T-helper 2 cell (primary cell): Measurements from ENCODE around the gene LHFPL5.

Source experiments
- DNase-seq, 5 experiments: peaks; one replicate each; pipeline versions ENCODE4 v3.0.0 to v3.0.0-alpha.2; 2012 to 2022
- total RNA-seq, 2 donors: gene quantifications; one replicate each; lab custom pipeline; 2026; lab: John Stamatoyannopoulos, UW

LHFPL5 gene
- total RNA-seq, result 0 reads per million in 2 donors

DNA sequence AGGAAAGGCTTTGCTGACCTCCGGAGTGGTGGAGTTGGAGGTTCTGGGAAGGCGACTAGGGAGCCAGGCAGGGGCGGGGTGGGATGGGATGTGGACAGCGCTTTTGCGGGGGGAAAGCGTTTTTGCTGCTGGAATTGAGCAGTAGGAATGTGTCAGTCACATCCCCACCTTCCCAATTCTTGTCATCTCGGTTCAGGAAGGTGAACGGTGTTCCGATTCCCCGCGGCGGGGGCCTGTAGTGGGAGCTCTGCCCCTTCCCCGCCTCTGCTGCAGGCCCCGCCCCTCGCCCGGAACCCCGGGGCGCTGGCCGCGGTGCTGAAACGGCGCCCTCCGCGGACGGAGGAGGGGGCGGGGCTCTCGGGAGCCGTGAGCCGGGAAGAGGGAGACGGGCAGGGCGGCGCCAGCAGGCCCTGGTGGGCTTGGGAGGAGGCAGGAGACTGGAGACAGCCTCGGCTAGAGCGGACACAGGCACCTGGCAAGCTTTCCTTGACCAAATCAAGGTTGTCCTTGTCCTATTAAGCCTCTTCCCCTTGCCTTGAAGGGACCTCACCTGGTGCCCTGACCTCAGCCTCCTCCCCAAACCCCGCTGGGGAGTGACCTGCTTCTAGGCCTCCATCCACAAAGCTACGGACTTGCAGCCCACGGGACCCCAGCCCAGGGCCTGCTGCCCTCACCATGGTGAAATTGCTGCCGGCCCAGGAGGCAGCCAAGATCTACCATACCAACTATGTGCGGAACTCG is at the start of gene LHFPL5:
LHFPL5 (plus strand) TSS at position 357 of the 741 bp plus-strand sequence; CDS start at position 676, 319 bp downstream.
- DNase-seq, result peak in 4 of 5 experiments; percentile 10 to 46 (median 24)

DNA sequence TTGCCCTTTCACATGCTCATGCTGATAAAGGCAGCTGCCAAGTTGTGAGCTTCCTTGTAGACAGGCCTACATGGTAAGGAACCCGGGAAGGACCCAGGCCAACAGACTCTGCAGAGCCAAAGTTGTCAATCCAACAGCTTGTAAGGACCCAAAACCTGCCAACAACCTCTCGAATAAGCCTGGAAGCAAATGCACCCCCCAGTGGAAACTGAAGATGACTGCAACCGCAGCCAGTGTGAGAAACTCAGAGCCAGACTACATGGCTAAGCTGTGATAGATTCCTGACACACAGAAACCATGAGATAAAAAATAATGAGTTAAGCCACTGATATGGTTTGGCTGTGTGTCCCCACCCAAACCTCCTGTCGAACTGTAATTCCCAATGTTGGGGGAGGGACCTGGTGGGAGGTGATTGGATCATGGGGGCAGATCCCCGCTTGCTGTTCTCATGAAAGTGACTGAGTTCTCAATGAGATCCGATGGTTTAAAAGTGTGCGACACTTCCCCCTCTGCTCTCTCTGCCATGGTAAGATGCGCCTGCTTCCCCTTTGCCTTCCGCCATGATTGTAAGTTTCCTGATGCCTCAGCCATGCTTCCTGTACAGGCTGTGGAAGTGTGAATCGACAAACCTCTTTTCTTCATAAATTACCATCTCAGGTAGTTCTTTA is 47.6 kb upstream of the LHFPL5 start:
- DNase-seq, result peak in 1 of 5 experiments; percentile 37

DNA sequence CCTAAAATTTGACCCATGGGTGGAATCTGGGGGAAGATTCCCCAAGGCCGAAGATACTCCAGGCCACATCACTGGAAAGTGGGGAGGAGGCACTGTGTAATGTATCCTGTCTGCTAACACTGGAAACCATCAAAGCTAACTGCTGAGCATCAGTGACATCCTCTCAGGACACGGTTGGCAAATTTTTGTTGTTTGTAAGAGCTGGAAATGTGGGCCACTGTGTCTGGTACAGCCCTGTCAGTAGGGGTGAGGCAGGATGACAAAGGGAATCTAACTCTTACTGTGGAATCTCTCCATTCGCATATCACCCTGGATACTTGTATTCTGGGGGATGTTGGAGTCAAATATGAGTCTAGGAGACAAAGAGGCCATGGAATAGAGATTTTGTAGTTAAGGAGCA is 45.7 kb upstream of the LHFPL5 start:
- DNase-seq, result no peak

DNA sequence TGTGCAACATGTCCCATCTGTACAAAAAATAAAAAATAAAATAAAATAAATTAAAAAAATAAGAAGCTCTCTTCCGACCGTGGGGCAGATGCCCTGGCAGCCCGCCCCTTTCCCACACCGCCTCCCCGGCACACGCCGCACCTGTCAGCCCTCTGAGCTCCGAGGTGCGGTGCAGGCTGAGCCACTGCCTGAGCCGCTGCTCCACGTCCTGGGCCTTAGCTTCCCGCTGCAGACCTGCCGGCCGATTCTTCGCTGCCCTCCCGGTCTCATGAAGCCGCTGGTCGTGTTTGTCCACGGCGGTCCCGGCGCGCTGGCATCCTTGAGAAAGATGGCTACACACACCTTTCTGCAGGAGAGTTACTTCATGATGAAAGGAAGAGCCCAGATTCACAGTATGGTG is 39.4 kb upstream of the LHFPL5 start:
- no peak for DNase-seq

DNA sequence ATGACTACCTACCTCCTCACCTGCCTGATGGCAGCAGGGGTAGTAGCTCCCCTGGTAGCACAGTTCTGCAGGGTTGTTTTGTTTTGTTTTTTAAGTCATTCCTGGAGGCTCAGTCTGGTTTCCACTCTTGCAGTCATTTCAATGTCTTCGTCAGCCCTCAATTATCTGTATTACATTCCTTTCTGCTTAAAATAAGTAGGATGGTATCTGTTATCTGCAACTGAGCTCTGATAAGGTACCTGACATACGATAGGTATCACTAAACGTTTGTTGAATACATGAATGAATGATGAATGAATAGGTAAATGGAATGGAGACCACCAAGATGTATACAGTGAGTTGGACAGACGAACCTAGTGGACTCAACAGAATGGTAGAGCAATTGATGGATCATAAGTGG is 35.9 kb upstream of the LHFPL5 start:
- DNase-seq, result no peak

DNA sequence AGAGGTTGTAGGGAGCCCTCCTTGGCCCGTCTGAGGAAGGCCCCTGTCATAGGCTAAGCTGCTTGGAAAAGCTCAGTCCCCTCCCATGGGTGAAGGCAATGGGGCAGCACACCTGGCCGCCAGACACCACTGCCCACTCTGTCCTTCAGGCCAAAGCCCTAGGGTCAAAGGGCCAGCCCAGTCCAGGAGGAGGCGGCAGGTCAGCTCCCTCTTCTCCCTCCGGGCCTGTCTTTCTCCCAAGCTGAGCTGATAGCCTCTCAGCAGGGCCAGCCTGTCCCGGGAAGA is 33.9 kb upstream of the LHFPL5 start:
- no peak for DNase-seq

DNA sequence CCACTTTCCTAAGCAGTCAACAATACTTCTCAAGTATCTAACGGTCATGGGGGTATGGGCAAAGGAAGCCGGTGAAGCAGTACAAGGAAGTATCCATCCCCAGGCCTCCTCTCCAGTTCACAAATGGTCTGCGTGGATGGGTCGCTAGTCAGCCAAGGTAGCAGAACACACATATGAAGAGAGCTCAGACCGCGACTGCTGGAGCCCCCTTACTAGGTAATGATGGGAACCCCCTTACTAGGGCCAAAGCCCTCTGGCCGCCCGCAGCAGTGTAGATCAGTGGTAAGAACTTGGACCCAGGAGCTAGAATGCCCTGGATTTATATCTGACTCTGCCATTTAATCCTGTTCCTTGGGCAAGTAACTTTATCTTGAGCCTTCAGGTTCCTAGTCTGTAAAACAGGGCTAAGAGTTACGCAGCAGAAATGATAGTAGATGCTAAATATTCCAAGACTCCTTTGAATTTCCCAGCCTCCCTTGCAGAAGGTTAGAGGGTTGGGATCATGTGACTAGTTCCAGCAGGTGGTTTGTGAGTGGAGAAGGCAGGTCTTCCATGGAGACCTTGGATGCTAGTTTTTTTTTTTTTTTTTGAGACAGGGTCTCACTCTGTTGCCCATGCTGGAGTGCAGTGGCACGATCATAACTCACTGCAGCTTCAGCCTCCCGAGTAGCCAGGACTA is 30.9 kb upstream of the LHFPL5 start:
- no peak for DNase-seq

DNA sequence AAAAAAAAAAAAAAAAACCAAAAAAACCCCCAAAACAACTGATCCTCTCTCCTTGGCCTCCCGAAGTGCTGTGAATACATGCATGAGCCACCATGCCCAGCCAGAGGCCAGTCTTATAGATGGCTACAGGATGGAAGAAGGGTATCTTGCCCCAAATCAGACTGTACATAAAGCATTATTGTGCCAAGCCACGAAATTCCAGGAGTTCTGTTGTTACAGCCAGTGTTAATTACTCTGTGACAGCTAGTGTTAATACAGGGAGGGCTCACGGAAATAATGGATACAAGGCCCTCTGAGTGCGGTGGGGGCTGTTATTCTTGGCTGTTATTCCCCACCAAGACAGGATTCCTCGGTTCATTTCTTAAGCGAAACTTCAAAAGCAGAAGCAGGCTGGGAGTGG is 30.1 kb upstream of the LHFPL5 start:
- DNase-seq, result no peak

DNA sequence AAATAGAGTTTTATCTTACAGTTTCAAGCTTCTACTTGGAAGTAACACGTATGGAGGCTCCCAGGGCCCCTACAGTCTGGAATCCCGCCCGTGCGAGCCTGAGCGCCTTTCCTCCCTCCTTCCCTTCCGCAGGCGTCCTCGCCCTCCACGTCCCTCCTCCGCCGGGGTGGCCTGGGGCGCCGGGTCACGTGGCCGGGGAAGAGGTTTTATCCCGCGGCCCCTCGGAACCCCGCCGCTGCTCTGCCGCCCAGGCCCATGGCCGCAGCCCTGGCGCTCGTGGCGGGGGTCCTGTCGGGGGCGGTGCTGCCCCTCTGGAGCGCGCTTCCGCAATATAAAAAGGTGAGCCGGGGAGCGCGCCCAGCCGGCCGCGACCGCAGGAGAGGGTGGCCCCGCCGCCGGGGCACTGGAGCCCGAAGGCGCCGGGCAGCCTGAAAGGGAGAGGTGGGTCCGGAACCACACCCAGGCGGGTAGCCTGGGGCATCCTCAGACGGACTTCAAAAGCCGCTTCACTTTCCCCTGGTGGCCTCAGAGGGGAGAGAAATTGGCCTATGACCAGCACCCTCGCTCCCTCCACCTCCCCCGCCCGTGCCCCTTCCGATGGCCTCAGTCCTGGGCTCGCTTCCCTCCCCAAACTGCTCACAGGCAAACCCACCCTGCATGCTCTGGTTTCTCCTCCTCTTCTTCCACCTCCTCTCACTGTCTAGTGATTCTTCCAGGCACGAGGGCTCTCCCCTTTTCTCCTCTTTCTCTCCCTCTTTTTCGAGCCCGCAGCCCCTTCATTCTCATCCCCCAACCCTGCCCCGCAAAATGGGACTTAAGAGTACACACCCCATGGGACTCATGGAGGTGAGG is 28.6 kb upstream of the LHFPL5 start, which contains the start of gene CLPSL2:
CLPSL2 (plus strand) TSS at position 235 of the 852 bp plus-strand sequence; CDS start at position 256, 21 bp downstream.
- no peak for DNase-seq

DNA sequence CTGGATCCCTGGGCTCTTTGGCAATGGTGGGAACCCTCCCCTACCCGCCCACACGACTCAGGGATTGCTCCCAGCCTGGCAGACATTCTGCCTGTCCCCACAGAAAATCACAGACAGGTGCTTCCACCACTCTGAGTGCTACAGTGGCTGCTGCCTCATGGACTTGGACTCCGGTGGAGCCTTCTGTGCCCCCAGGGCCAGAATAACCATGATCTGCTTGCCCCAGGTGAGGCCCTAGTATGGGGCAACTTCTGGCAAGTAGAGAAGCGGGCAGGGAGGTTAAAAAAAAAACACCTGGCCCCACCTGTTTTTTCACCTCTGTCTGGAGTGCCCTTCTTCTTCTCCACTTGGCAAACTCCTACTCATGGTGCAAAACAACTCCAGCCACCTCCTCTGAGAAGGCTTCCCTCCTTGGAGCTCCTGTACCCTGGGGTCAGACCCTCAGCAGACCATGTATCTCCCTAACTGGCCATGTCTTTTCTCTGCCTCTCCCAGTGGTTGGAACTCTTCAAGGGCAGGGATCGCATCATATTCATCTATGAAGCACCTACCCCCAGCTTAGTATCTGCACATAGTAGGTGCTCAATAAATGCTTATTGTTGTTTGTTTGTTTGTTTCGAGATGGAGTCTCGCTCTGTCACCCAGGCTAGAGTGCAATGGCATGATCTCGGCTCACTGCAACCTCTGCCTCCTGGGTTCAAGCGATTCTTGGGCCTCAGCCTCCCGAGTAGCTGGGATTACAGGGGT is 27.6 kb upstream of the LHFPL5 start:
- no peak for DNase-seq

DNA sequence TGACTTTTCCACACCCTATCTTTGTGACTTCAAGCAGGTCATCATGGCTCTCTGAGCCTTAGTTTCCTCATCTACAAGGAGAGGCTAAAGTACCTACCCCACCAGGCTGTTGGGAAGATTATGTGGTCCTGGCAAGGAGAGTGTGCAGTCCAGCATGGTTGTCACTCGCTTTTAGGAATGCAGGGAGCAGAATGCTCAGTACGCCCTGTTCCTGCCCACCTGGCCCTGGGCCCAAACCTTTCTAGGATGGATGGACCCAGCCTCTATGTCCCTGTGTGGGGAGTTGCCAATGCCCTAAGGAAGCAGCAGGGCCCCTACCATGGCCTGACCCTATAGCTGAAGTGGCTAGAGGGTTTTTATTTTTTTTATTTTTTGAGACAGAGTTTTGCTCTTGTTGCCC is 26.7 kb upstream of the LHFPL5 start:
- DNase-seq, result no peak

DNA sequence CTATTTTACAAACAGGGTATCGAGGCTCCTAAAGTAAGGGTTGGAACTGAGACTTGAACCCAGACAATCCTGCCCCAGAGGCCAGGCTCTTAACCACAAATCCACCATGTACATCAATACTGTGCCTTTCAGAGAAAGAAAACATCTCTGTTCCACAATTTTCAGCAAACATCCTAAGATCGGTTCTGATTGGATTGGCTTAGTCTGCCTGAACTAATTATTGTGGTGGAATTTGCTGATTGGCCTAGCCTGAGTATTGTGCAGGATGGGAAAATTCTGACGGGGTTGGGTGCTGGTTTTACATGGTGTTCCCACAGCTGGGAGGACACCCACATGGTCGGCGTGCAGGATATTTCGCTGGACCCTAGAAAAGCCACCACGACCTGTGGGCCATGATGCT is 24.4 kb upstream of the LHFPL5 start, which contains the start of gene CLPSL1:
CLPSL1 (plus strand) TSS at position 301 of the 400 bp plus-strand sequence; CDS start at position 393, 92 bp downstream.
- DNase-seq, result no peak

DNA sequence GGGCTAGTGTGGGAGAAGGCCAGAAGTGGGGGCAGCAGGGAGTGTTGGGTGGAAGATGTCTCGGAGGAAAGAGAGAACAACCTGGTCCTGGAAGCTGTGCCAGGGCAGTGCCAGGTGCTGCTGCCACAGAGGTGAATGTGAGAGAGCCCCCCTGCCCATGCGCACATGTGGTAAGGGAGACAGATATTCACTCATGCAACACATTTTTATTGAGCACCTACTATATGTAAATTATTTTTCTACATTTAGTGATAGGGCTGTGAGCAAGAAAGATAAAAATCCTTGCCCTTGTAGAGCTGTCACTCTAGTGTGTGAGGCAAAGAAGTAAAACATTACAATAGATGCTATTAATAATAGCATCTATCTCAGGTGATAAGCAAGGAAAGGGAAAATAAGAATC is 23.9 kb upstream of the LHFPL5 start:
- DNase-seq, result no peak

DNA sequence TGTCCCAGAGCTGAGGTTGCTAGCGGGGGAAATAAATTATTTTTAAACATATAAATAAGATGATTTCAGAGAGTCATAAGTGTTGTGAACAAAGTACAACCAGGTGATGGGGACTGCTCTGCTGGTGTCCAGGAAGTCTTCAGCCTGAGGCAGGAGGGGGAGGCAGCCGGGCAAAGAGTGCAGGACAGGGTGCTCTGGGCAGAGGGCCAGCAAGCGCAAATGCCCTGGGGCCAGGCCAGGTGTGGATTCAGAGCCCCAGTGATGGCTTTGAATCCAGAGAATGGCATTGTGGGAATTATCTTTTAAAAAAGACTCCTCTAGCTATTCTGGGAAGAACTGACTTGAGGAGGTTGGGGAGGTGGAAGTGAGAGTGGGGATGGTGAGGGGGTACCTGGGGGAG is 22.7 kb upstream of the LHFPL5 start:
- no peak for DNase-seq

DNA sequence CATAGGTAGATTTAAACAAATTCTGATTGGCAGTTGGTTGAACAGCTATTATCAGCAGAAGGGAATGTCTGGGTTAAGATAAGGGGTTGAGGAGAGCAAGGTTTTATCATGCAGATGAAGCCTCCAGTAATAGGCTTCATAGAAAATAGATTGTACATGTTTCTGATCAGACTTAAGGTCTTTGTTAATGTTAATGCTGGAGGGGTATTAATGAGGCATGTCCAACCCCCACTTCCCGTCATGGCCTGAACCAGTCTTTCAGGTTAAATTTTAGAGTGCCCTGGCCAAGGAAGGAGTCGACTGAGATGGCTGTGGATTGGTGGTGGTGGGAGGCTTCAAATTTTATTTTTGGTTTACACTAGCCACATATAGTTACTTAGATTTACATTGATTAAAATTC is 21.0 kb upstream of the LHFPL5 start:
- DNase-seq, result no peak

DNA sequence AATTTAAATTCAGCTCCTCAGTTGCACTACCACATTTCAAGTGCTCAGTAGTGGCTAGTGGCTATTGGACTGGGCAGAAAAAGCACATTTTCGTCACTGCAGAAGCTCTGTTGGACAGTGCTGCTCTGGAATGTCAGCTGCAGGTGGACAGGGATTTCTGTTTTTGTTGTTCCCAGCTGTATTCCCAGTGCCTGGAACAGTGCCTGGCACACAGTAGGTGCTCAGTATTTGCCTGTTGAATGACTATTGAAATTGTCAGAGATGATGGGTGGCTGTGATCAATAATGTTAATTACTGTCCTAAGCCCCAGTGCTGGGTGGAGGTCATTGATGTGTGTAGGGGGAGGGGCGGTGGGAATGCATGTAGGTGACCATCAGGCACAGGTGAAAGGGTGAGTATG is 18.9 kb upstream of the LHFPL5 start:
- no peak for DNase-seq

DNA sequence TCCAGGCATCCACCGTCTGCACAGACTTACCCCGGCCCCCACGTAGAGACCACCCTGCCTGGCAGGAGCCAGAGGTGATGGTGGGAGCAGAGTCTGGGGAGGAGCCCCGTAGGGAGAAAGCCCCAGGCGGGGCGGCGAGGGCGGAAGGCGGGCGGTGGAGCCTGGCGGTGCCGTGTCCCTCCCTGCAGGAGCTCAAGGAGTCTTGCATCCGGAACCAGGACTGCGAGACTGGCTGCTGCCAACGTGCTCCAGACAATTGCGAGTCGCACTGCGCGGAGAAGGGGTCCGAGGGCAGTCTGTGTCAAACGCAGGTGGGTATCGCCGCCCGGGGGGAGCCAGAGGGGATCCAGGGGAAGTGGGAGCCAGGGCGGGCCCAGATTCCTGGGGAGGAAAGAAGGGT is 18.3 kb upstream of the LHFPL5 start:
- DNase-seq, result no peak

DNA sequence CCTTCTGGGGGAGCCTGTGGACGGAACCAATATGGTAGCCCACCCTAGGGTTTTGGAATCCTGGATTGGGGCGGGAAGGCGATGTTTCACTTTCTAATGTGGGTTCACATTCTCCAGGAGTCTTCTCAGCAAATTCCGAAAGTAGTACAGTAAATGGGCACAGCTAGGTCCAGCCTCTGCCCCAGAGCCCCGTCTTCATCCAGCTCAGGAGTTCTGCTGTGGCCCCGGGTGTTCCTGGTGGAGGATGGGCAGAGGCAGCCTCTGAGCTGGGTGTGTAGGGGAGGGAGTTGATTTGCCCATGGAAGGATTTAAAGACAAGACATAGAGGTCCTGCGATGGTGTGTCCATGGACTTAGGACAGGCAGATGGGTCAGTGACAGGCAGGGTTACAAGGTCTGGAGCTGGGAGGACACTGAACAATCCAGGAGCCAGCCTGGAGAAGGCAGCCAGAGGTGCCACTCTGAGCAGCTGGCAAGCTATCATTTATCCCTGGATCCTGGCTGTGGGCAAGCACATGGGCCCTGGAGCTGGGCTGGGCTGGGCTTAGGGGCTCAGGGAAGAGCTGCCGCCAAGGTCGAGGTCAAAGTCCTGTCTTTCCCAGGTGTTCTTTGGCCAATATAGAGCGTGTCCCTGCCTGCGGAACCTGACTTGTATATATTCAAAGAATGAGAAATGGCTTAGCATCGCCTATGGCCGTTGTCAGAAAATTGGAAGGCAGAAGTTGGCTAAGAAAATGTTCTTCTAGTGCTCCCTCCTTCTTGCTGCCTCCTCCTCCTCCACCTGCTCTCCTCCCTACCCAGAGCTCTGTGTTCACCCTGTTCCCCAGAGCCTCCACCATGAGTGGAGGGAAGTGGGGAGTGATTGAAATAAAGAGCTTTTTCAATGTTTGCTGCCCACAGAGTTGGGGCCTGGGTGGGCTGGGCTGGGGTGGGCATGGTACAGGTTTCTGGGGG is 17.6 kb upstream of the LHFPL5 start:
- no peak for DNase-seq

DNA sequence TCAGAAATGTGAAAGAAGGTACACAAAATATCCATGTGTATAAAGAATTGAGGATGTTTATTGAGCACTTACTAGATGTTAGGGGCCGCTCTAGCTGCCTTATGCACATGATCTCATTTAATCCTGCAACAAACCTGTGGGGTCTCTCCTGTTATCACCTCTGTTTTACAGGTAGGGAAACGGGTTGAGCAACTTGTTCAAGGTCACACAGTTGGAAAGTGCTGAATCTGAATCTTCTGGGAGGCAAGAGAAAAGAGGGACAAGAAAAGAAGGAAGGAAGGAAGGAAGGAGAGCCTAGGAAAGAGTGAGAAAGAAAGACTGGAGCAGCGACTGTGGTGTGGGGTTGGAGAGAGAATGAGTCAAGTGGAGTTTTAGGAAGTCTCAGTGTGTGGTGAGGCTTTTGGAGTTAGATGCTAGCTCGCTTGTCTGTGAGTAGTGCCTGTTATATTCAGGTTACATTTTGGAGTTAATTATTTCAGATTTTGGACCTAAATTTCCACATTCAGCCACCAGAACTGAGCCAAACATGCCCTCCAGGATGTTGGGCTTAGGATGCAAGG is 16.6 kb upstream of the LHFPL5 start:
- no peak for DNase-seq

DNA sequence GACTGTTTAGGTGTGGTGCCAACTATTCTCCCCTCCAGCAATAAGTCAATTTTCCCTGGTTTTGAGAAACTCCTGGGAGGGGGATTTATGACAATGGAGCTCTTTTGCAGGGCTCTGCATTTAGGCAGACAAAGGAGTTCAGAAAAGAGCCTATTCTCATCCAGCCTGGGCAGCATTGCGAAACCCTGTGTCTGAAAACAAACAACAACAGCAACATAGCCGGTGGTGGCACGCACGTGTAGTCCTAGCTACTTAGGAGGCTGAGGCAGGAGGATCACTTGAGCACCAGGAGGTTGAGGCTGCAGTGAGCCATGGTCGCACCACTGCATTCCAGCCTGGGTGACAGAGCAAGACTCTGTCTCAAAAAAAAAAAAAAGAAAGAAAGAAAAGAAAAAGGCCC is 14.5 kb upstream of the LHFPL5 start:
- DNase-seq, result no peak
